ENCODE measurements around the gene RTN4.

RTN4 gene

GRCh38 chr2:54952425-54952824, 97.8 kb downstream of the RTN4 start:
- DNase-seq (ENCODE audit: low spot score): no peak
- no peak for TF ChIP-seq CTCF (IDR thresholded peaks at IDR 0.05; ENCODE audit: extremely low read depth, insufficient read depth, missing control alignments)
- in situ Hi-C loops (cut with MboI; ENCODE audit: low pct_unique_long_range_greater_than_20kb, low sequenced_read_pairs, unreplicated experiment): no loop called here

GRCh38 chr2:54950811-54951210, 99.4 kb downstream of the RTN4 start:
- TF ChIP-seq CTCF (IDR thresholded peaks at IDR 0.05; ENCODE audit: extremely low read depth, insufficient read depth, missing control alignments): no peak
- DNase-seq (ENCODE audit: low spot score): no peak
- in situ Hi-C loops (cut with MboI; ENCODE audit: low pct_unique_long_range_greater_than_20kb, low sequenced_read_pairs, unreplicated experiment): no loop called here

GRCh38 chr2:54949431-54949830, 100.8 kb downstream of the RTN4 start:
- in situ Hi-C loops (cut with MboI; ENCODE audit: low pct_unique_long_range_greater_than_20kb, low sequenced_read_pairs, unreplicated experiment): no loop called here
- no peak for TF ChIP-seq CTCF (IDR thresholded peaks at IDR 0.05; ENCODE audit: extremely low read depth, insufficient read depth, missing control alignments)
- DNase-seq (ENCODE audit: low spot score): no peak

GRCh38 chr2:54948120-54948519, 102.1 kb downstream of the RTN4 start:
- no peak for TF ChIP-seq CTCF (IDR thresholded peaks at IDR 0.05; ENCODE audit: extremely low read depth, insufficient read depth, missing control alignments)
- DNase-seq (ENCODE audit: low spot score): no peak
- in situ Hi-C loops (cut with MboI; ENCODE audit: low pct_unique_long_range_greater_than_20kb, low sequenced_read_pairs, unreplicated experiment): no loop called here

GRCh38 chr2:54947646-54948045, 102.6 kb downstream of the RTN4 start:
- TF ChIP-seq CTCF (IDR thresholded peaks at IDR 0.05; ENCODE audit: extremely low read depth, insufficient read depth, missing control alignments): no peak
- DNase-seq (ENCODE audit: low spot score): no peak
- in situ Hi-C loops (cut with MboI; ENCODE audit: low pct_unique_long_range_greater_than_20kb, low sequenced_read_pairs, unreplicated experiment): no loop called here

- in situ Hi-C loops (cut with MboI; ENCODE audit: low pct_unique_long_range_greater_than_20kb, low sequenced_read_pairs, unreplicated experiment): no loop called here
- no peak for TF ChIP-seq CTCF (IDR thresholded peaks at IDR 0.05; ENCODE audit: extremely low read depth, insufficient read depth, missing control alignments)
- no peak for DNase-seq (ENCODE audit: low spot score)
Observed at GRCh38 chr2:54947136-54947535, 103.1 kb downstream of the RTN4 start.

GRCh38 chr2:54946220-54946805, 103.9 kb downstream of the RTN4 start:
- no peak for DNase-seq (ENCODE audit: low spot score)
- TF ChIP-seq CTCF (IDR thresholded peaks at IDR 0.05; ENCODE audit: extremely low read depth, insufficient read depth, missing control alignments): no peak
- in situ Hi-C loops (cut with MboI; ENCODE audit: low pct_unique_long_range_greater_than_20kb, low sequenced_read_pairs, unreplicated experiment): no loop called here

All from GM13977 (cell line).